ENCODE results near the gene TCTN2.

DNA sequence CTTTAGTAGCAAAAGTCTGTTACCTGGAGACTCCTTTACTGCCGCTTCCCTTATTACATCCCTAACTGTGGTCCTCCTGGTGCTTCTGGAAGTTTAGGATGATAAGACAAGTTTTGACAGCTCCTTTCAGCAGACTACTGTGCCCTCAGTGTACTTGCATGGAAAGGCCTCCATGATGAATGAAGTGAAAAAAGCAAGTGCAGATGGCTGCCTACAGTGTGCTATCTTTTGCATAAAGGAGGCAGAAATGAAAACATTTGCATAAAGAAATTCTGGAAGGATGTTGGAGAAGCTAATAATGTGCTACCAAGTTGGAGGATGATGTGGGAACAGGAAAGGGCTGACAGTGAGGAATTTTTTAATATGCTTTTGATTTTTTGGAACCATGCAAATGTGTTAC lies 4.5 kb downstream of the TCTN2 start:
- TF ChIP-seq, protein P1, sequence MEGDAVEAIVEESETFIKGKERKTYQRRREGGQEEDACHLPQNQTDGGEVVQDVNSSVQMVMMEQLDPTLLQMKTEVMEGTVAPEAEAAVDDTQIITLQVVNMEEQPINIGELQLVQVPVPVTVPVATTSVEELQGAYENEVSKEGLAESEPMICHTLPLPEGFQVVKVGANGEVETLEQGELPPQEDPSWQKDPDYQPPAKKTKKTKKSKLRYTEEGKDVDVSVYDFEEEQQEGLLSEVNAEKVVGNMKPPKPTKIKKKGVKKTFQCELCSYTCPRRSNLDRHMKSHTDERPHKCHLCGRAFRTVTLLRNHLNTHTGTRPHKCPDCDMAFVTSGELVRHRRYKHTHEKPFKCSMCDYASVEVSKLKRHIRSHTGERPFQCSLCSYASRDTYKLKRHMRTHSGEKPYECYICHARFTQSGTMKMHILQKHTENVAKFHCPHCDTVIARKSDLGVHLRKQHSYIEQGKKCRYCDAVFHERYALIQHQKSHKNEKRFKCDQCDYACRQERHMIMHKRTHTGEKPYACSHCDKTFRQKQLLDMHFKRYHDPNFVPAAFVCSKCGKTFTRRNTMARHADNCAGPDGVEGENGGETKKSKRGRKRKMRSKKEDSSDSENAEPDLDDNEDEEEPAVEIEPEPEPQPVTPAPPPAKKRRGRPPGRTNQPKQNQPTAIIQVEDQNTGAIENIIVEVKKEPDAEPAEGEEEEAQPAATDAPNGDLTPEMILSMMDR (IDR thresholded peaks at IDR 0.05; ENCODE audit: poor library complexity), result no peak
- no peak for TF ChIP-seq EZH2 (IDR thresholded peaks at IDR 0.05; ENCODE audit: borderline replicate concordance)
- no peak for TF ChIP-seq EZH2phosphoT487 (IDR thresholded peaks at IDR 0.05; ENCODE audit: low read depth, severe bottlenecking, unreplicated experiment)

All from hepatocyte (in vitro differentiated cells).